Islet of Langerhans (tissue), 1 donor: ENCODE results near the gene COG7.
"Not testable (repeated sequence)": the region's sequence is repeated elsewhere in the genome, so short reads cannot be mapped to it uniquely, and the experiment has no call there.

Experiments
- FAIRE-seq: peaks from one replicate; lab custom pipeline; 2011; peaks lifted over from hg19 to GRCh38; lab: Jason Lieb, UNC

COG7 gene

GRCh38 chr16:23452572-23453337 is at the start of gene COG7:
Gene COG7 (minus strand): TSS chr16:23453189. CDS start chr16:23452994, 195 bp downstream.
- no peak for FAIRE-seq

DNA sequence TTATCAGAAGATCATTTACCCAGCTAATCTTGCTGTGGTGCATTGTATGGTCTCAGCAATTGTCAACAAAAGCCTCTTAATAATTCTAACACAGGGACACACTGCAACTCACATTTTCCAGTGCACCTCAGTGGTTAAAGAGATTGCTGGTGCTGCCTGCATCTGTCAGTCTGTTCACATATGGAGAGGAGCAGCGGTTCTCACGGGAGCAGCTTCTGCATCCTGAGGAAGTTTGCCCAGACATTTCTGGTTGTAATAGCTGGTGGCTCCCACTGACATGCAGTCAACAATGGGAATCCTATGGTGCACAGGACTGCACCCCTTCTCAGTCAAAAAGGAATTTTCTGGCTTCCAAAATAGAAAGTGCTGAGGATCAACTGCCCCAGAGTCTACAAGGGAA is 49.5 kb upstream of the COG7 start:
- FAIRE-seq = no peak

GRCh38 chr16:23501291-23501690 is 48.3 kb upstream of the COG7 start:
- no peak for FAIRE-seq

- FAIRE-seq = no peak
Observed at GRCh38 chr16:23500862-23501225, 47.9 kb upstream of the COG7 start.

DNA sequence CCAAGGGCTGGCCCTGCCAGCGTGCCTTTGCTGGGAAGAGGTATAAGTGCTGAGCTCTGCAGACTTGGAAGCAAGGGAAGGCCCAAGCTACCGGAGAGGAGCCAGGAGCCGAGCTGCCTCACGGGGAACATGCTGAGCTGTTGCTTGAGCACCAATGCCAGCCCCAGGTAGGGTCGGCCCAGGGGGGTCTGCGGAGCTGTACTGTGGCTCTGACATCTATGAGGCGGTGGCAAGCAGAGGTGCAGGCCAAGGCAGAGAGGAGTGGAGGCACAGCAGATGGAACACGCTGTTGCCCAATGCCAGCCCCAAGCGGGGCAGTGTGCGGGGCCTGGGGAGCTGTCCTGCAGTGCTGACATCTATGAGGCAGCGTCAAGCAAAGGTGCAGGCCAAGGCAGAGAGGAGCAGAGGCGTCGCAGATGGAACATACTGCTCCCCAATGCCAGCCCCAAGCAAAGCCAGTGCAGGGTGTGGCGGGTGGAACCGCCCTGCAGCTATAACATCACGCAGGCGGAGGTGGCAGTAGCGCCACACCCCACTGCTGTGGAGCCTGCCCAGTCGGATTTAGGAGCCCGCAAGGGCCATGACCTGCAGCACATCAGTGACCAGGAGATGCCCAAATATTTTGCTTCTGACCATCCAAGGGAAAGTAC is 47.3 kb upstream of the COG7 start:
- FAIRE-seq = no peak

- FAIRE-seq = no peak
Observed at GRCh38 chr16:23499801-23500200, 46.8 kb upstream of the COG7 start.

- FAIRE-seq = no peak
Observed at GRCh38 chr16:23498863-23499262, 45.9 kb upstream of the COG7 start.

- no peak for FAIRE-seq
Observed at GRCh38 chr16:23497543-23497868, 44.5 kb upstream of the COG7 start.

DNA sequence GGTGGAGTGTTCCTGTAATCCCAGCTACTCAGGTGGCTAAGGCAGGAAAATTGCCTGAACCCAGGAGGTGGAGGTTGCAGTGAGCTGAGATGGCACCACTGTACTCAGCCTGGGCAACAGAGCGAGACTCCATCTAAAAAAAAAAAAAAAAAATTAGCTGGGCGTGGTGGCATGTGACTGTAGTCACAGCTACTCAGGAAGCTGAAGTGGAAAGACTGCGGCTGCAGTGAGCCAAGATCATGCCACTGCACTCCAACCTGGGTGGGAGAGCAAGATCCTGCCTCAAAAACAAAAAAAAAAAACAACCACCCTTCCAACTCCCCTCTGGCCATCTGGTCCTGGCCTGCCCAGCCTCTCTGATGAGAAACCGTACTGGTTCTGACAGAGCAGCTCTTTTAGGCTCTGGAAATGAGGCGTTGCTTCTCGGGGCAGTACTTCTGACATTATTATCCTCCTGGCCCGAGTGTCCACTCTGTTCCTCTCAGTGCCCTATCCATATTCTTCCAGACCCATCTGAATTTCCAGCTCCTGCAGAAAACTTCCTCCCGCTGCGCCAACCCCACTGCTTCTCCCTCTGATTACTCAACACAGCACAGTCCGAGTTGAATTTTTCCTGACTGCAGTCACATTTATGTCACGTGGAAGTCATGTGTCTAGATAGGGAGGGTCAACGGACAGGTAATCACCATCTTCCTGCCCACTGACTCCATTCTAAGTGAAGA is 44.0 kb upstream of the COG7 start:
- FAIRE-seq = peak; percentile 95

- no peak for FAIRE-seq
Observed at GRCh38 chr16:23495671-23496070, 42.7 kb upstream of the COG7 start.

- FAIRE-seq = no peak
Observed at GRCh38 chr16:23494188-23494587, 41.2 kb upstream of the COG7 start.

DNA sequence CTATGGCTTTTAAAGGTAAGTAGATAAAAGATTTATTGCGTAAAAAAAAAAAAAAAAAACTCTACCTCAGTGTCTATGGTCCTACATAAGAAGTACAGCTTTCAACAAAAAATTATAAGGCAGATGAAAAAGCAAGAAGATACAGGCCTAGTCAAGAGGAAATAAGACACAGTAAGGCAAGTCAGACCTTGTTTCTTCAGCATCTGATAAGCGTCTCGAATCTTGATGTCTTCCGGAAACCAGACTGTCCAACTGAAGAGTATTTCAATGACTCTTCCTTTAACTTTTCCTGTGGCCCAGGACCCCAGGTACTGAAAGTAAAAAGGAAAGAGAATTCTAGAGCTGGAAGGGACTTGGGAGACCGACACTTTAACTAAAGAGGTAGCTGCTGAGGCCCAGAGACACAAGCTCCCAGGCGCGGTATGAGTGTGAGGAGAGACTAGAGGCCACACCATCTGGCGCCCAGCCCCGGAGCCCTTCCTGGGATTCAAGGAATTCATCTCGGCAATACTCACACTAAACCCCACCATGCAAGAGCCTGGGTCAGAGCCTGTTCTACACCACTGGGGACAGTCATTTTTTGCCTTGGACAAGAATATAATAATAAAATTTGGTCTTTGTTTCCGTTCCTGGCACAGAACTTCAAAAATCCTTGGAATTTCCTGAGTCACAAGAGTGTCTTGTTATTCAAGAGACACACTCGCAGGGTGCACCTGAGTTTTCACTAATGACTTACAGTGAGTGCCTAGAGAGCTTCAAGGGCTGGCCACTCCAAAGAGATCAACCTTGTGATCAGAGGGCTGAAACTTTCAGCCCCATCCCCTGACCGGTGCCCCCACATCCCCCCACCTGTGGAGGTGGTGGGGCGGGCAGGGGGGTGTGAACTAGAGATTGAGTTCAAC is 38.8 kb upstream of the COG7 start:
- FAIRE-seq = no peak

DNA sequence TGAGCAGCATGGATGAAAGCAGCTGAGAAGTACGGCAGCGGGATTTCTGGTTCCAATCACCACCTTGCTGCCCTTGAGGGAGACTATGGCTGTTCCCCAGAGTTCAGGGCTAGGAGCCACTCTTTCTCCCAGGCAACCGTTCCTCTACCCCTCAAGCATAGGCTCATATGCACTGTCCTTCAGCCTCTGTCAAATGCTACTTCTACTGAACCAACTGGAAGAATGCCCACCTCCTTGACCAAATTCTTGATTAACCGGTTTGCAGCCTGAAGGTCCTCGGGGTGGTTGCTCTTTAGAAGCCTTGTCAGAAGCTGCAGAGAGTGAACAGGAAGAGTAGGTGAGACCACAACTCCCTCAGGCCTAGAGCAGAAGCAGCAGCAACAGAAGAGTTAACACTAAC is 33.5 kb upstream of the COG7 start:
- FAIRE-seq = no peak

DNA sequence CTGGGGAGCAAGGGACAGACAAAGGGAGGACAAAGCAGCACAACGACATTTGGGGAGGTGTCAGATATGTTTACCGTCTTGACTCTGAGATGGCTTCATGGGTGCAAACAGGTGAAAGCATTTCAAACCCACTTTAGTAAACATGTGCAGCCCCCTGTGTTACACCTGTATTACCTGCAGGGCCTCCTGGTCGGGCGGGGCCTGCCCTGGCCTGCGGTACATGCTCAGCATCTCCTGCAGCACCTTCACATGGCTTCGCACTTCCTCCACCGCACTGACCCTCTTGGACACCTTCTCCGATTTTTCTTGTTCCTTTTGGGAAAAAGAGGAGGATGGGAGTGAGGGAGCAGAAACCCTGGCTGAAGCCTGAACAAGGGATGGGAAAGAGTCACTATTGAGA is 32.9 kb upstream of the COG7 start:
- FAIRE-seq = no peak

DNA sequence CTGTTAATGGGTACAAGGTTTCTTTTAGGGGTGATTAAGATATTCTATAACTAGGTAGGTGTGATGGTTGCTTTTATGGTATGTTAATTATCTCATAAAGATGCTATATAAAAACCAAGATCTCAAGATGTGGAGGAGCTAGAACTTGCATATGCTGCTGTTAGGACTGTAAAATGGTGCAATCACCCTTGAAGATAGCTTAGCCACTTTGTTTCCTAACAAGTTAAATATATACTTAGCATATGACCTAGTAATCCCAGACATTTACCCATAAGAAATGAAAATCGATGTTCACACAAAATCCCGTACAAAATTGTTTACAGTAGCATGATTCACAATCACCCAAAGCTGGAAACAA is 32.2 kb upstream of the COG7 start:
- FAIRE-seq = no peak

GRCh38 chr16:23484510-23485256 is 31.7 kb upstream of the COG7 start:
- FAIRE-seq = no peak

DNA sequence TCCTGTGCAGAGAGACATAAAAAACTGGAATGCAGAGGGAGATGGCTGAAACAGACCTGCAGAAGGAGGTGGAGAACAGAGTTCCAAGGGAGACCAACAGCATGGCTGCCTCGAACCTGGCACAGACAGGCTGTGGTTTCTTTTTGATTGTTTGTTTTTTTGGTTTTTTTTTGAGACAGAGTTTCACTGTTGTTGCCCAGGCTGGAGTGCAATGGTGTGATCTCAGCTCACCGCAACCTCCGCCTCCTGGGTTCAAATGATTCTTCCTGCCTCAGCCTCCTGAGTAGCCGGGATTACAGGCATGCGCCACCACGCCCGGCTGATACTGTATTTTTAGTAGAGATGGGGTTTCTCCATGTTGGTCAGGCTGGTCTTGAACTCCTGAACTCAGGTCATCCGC is 30.5 kb upstream of the COG7 start:
- FAIRE-seq = not testable (repeated sequence)

DNA sequence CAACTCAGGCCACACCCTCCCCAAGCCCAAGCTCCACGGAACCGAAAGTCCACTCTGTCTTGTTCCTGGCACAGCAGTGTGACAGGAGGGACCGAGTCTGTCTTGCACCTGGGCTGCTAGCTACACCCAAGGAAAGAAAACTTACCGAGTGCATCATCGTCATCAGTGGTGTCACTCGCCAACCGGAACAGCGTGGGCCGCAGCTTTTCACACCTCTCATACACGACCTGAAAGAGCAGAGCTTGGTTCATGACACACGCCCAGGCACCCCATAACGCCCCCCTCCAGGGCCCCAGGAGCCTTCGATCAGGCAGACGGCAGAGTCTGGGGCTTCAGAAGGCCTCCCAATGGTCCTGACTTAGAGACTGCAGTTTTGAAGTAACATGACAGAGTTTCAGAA is 29.8 kb upstream of the COG7 start:
- FAIRE-seq = no peak

DNA sequence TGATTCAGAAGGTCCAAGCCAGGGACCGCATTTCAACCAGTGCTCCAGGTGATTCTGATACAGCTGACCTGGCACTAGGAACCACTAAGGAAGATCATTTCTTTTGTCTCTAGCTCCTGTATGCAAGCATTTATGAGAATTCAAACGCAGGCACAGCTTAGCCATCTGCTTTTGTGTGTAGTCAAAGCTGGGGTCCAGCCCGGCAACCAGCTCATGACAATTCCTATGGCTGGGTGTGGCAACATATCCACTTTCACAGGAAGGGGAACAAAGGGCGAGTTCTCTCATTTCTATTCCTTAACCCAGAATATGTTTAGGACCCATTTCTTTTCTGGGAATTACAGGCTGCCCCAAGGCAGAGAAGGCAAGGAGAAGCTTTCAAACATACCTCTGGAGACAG is 27.3 kb upstream of the COG7 start:
- no peak for FAIRE-seq

DNA sequence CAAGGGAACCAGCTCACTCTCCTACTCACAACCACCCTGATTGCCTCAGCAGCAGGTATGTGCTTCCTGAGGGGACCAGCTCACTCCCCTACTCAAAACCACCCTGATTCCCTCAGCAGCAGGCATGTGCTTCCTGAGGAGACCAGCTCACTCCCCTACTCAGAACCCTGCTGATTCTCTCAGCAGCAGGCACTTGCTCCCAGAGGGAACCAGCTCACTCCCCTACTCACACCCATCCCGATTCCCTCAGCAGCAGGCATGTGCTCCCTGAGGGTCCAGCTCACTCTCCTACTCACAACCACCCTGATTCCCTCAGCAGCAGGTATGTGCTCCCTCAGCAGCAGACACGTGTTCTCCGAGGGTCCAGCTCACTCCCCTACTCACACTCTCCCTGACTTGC is 26.1 kb upstream of the COG7 start:
- no peak for FAIRE-seq

- no peak for FAIRE-seq
Observed at GRCh38 chr16:23478566-23478965, 25.6 kb upstream of the COG7 start.

GRCh38 chr16:23476289-23476688 is 23.3 kb upstream of the COG7 start:
- FAIRE-seq = no peak
